Left renal pelvis (tissue), 4 donors: ENCODE measurements around the gene CNMD. TPM values are rescaled to one million over a fixed set of nuclear protein-coding genes. Genes with fewer than 3 reads are reported as not detected.

Experiments used
- DNase-seq, 4 donors: peaks; one replicate each; pipeline ENCODE4 v3.0.0-alpha.2; 2013; ENCODE audit warnings: low read depth in 4 of 4, low spot score in 3 of 4
- polyA plus RNA-seq, 4 donors: library from polyadenylated mRNA; unstranded; fragments of 120-200 nt; gene quantifications; one replicate each; pipeline ENCODE4 v1.2.1, GENCODE V29; 2013; ENCODE audit not compliant: insufficient read length in 4 of 4

Gene CNMD
- 1 to 10 TPM in 1 of 4 donors, under 1 TPM in 3; 0.18 to 1.0 (median 0.85) TPM for polyA plus RNA-seq

DNA sequence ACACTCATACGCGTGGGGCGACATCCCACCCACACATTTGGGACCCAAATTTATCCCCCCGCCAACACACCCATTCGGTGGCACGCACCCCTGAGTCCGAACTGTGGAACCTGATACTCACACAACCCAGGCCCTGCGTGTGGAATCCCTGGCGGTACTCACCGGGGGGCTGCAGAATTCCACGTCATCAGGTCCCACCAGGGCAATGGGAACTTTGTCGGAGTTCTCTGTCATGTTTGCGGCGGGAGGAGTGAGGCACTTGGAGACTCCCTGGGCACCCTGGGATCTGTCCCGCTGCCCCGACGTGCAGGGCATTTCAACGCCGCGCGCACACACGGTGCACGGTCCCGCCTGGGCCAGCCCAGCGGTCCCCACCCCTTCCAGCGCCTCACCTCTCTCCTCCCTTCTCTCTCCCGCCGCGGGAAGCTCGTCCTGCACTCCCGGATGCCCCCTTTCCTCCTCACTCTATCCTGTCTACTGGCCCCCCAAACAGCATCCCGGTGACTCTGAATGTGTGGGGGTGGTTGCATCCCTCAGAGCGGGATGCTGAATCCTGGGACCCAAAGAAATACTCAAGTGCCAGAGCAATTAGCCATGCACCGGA, at the start of gene CNMD:
TSS of gene CNMD (minus strand) at position 353 of the 604 bp plus-strand sequence. CDS start at position 234, 119 bp downstream.
- DNase-seq: no peak

DNA sequence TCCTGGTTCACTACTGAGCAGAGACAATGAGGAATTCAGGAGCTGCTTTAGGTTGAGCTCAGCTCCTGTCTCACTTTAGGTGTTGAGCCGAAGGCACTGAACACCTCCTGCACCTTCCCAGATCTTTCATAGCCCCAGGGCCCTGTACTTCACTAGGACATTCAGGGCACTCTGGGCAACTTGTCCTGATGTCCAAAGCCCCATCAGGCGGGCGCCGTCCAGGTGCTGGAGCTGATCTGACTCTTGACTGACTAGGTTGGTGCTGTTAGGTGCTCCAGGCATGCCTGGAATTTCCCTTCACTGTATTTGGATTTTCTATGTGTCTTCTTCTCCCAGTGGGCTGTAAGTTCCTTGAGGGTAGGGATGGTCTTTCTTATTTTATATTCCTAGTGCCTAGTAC, 48.4 kb upstream of the CNMD start:
- DNase-seq: no peak

DNA sequence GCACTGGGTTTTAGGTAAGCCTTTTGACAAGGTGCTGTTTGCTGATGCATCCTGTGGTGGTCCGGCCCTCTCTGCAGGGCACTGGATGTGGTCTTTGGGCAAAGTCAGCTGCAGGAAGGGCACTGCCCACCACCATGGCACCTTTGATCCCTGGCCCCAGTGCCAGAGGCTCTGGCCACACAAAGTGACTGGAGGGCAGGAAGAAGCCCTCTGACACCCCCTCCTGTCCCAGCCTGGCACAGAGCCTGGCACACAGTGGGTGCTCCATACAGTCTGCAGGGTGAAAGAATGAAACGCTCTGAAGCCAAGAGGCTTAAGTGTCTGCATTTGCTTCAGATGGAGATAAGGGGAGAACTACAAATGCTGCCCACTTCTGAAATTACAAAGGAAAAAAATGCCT, 47.6 kb upstream of the CNMD start:
- no peak for DNase-seq

DNA sequence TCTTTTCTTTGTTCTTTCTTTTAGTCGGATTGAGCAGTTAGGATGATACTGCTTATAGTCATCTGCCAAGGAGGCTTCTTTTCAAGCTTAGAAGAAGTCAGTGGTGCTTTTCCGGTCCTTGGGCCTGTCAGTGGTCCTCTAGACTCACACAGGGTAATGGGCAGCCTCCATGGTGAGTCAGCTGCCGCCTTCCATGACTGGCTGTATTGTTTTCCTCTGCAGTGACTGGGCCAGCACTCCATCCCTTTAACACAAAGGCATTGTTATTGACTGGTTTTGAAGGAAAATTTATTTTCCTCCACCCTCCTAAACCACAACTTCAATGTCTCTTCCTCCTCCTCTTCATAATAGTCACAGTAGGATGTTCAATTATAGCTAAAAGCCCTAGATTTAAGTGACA, 47.1 kb upstream of the CNMD start:
- no peak for DNase-seq

GRCh38 chr13:52785739-52786138, 46.1 kb upstream of the CNMD start:
- no peak for DNase-seq

- DNase-seq: no peak
Observed at GRCh38 chr13:52784591-52785340, 45.1 kb upstream of the CNMD start.

DNA sequence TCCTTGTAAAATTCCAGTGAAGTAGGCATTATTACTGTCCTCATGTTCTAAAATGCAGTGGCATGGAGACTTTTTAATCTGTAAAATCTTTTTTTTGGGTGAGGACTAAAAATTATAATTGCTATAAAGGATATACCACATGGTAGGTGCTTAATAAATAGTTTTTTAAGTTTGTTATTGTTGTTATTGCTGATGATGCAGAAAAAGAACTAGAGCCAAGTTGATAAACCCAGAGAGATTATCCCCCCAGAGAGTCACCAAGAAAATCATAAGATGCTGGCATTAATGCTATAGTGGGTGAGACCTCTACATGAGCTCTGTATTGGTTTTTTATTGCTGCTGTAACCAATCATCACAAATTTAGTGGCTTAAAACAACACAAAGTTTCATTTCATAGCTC, 44.3 kb upstream of the CNMD start:
- DNase-seq: no peak

DNA sequence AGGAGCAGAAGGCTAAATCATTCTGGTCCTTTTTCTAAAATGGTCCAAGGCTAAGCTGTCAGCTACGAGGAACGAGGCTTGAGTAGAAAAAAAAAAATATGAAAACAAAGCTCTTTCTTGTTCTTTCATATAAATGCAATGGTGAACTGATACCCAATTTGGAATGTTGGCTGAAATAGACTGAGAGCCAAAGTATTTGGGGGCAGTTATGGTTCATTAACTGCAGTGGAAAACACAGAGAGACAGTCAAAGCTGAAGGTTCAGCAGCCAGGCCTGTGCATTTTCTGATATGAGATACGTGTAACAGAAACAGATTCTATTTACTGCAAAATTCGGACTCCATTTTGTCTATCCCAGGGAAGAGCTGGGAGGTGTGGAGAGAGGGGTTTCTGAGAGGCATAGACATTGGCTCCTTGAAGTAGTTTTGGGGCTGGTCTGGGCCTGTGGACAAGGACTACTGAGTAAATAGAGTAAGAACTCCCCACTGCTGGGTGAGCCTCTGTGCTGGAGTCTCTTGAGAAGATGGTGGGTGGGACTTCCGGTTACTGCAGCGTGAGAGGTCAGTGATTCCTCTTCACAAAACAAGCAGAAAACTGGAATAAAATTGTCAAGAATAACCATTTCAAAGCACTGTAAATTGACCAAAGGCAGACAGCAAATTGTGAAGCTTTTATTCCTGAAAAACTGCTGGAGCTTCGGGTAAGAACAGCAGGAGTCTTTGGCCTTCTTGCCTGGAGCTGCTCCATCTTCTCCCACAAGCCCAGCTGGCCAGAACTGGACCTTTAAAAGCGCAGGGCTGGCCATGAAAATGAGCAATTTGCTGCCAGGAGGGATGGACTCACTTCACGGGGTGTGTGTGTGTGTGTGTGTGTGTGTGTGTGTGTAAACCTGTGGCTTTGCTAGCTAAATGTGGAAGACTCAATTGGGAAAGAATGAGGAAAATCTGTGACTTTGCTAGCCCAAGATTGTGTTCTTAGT, 43.1 kb upstream of the CNMD start:
- DNase-seq: peak in 2 of 4 donors; percentile 5 to 32

DNA sequence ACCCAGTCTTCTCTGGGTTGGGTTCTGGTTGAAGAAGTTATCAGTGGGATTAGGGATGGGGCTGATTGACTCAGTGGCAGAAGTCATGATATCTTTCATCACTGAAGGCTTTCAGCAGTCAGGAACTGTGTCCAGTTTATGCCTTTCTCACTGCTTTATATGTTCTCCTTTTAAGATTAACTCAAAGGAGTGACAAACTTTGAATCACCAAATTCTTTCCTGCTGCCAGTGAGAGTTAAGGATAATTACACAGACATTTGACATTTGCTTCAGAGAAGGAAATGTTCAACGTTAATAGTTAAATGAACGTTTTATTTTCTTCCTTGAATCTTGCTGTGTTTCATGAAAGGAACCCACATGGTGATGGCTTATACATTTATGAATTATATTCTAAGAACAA, 41.0 kb upstream of the CNMD start:
- no peak for DNase-seq

DNA sequence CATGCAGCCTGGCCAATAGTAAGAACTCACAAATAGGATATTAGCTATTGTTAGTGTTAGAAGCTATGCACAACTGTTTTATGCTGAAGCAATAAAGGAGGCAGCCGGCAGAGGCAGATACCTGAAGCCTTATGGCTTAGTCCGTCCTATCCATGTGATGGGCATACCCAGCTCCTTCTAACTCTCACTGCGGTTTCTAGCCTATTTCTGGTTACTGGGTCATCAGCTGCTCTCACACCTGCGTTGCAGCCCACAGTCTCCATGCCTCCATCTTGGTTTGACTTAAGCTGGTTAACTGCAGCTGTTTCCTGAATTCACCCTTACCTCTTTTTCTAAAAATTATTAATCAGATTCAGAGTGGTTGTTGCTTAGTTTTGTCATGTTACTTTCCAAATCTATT, 40.5 kb upstream of the CNMD start:
- no peak for DNase-seq

- no peak for DNase-seq
Observed at GRCh38 chr13:52779103-52779502, 39.5 kb upstream of the CNMD start.

DNA sequence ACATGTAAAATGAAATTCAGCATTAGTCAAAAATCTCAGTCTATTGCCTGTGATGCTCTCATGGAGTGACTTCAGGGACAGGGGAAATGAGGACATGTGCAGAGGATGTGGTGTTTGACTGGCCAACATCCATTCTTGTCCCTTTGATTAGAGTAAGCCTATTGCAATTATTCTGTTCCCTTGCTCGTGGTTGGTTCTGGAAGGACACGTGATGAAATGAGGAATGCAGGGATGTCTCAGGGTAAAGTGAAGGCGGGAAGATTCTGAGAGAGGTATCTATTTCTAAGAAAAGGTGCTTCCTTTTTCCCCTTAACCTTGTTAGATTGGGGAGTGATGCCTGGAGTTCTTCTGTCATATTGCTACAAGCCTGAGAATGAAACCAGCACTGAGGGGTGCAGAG, 37.1 kb upstream of the CNMD start:
- DNase-seq: no peak

- DNase-seq: no peak
Observed at GRCh38 chr13:52775511-52775910, 35.9 kb upstream of the CNMD start.

GRCh38 chr13:52767949-52768516, 28.4 kb upstream of the CNMD start:
- DNase-seq: no peak

GRCh38 chr13:52765611-52766390, 26.2 kb upstream of the CNMD start:
- DNase-seq: no peak

- DNase-seq: no peak
Observed at GRCh38 chr13:52760077-52760476, 20.5 kb upstream of the CNMD start.

DNA sequence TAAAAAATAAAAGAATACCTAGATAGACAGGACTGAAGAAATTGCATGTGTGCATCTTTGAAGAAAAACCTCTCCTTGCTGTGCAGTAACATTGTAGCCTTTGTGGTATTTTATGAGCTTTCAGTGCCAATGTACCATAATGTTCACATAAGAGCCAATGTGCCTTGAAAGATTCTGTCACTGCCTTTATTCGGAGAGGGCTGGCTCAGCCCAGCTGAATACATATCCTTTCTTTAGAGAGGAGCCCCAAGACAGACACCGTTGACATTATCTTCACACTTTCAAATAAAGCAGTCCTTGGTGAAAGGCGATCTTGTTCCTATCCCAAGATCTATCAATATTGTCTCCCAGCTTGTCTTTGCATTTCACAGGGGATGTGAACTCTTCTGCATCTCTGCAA, 18.5 kb upstream of the CNMD start:
- no peak for DNase-seq

DNA sequence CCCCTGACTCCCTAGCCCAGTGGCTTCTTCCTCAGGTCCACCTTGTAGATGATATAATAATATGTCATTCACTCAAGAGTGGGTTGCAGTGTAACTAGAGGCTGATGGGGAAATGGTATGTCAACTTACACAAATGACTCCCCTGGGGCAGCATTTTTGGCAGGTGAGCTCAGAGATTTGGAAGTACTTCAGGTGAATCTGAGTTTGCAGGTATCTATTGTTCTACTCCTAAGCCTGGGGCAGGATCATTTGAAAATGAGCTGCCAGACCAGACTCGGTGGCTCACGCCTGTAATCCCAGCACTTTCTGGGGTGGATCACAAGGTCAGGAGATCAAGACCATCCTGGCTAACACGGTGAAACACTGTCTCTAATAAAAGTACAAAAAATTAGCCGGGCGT, 11.6 kb upstream of the CNMD start:
- DNase-seq: no peak

- DNase-seq: no peak
Observed at GRCh38 chr13:52750713-52751112, 11.1 kb upstream of the CNMD start.

DNA sequence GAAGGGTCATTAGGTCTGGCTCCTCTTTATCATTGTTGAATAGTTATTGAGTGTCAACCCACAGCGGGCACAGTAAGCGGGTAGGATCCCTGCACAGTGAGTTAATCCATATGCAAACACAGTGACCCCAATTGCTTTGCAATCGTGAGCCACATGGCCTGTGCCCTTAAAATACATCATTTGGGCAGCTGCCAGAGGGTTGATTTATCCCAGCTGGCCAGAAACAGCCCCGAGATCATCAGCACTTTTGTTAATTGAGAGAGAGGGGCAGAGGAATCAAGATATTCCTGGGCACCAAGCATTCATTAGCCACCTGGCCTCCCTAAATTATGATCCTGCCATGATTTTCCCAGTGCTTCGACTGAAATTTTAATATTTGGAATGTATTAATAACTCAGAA, 9.8 kb upstream of the CNMD start:
- DNase-seq: no peak
